Middle frontal gyrus (tissue), 1 donor: Measurements from ENCODE around the gene LRIT2.

Experiments
- DNase-seq: peaks from one replicate; pipeline ENCODE4 v3.0.0-alpha.2; 2015; ENCODE audit warnings: low spot score; ENCODE audit errors: extremely low spot score

The LRIT2 gene

GRCh38 chr10:84225427-84226173 is at the start of gene LRIT2:
Gene LRIT2 (minus strand): TSS chr10:84225544. CDS start chr10:84225520, 24 bp downstream.
- DNase-seq = no peak

- DNase-seq = no peak
These were observed 45.4 kb upstream of the LRIT2 start for GRCh38 chr10:84270708-84271107.

GRCh38 chr10:84269773-84270172 is 44.4 kb upstream of the LRIT2 start:
- DNase-seq = no peak

GRCh38 chr10:84269162-84269561 is 43.8 kb upstream of the LRIT2 start:
- no peak for DNase-seq

- DNase-seq = no peak
These were observed 42.3 kb upstream of the LRIT2 start for GRCh38 chr10:84267503-84268126.

GRCh38 chr10:84265418-84265817 is 40.1 kb upstream of the LRIT2 start:
- DNase-seq = peak; percentile 18

- DNase-seq = peak; percentile 13
These were observed 39.3 kb upstream of the LRIT2 start for GRCh38 chr10:84264611-84265141.

- no peak for DNase-seq
These were observed 38.4 kb upstream of the LRIT2 start for GRCh38 chr10:84263716-84264115.

GRCh38 chr10:84262190-84262956 is 37.0 kb upstream of the LRIT2 start:
- no peak for DNase-seq

- DNase-seq = no peak
These were observed 36.0 kb upstream of the LRIT2 start for GRCh38 chr10:84261236-84261915.

GRCh38 chr10:84258034-84258695 is 32.8 kb upstream of the LRIT2 start:
- no peak for DNase-seq

- no peak for DNase-seq
These were observed 32.1 kb upstream of the LRIT2 start for GRCh38 chr10:84257343-84258020.

- no peak for DNase-seq
These were observed 31.4 kb upstream of the LRIT2 start for GRCh38 chr10:84256510-84257342.

GRCh38 chr10:84254552-84255478 is 29.5 kb upstream of the LRIT2 start:
- DNase-seq = no peak

GRCh38 chr10:84248794-84249193 is 23.4 kb upstream of the LRIT2 start:
- no peak for DNase-seq

- no peak for DNase-seq
These were observed 22.2 kb upstream of the LRIT2 start for GRCh38 chr10:84247496-84247895.

- peak; percentile 90 for DNase-seq
These were observed 19.4 kb upstream of the LRIT2 start, which contains the start of gene RGR for GRCh38 chr10:84244651-84245270. Gene RGR (plus strand): TSS chr10:84245053. CDS start chr10:84245091, 38 bp downstream.

GRCh38 chr10:84243759-84244158 is 18.4 kb upstream of the LRIT2 start:
- DNase-seq = no peak
